ENCODE data around the gene NCDN. TPM values are rescaled to one million over a fixed set of nuclear protein-coding genes. Genes with fewer than 3 reads are reported as not detected.

The NCDN gene
- total RNA-seq, 1 experiment from 2014 or later, result 12.8 TPM

DNA sequence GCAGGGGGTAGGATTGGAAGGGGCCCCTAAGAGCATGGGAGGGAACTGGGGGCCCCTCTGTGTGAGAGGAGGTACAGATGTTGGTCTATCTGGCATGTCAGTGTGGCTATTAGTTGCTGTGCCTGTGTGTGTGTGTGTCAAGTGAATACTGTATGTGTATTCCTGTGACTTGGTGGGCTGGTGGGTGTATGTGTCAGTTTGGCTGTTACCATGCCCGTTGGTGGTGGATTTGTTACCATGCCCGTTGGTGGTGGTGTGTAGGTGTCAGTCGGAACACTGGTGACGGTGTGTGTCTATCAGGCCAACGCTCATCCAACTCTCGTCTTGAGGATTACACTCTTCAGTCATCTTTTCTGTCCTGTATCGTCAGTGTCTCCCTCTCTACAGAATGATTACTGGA is 38.1 kb downstream of the NCDN start:
- BruUV-seq (replicated peaks), result no TSS peak
- intact Hi-C loops (cut with micrococcal nuclease; ENCODE audit: unreplicated experiment), result no loop called here
- Mint-ChIP-seq H3K9me3 (ENCODE audit: unreplicated experiment) (no peaks in the 10 kb centered on the region), H3K27me3 (ENCODE audit: insufficient read depth, unreplicated experiment) (no peaks in the 10 kb centered on the region), H3K27ac (ENCODE audit: unreplicated experiment) (no peak overlapping the region), H3K36me3 (ENCODE audit: insufficient read depth, unreplicated experiment) (peaks cover 18% of the 10 kb centered on the region), H3K4me1 (ENCODE audit: low read depth, unreplicated experiment) (no peaks in the 10 kb centered on the region), H3K4me3 (ENCODE audit: unreplicated experiment) (no peak overlapping the region)
- DNase-seq, result no peak
- Histone ChIP-seq H3K36me3 (ENCODE audit: control insufficient read depth, insufficient read depth, low read length) (no peaks in the 10 kb centered on the region), H3K4me3 (ENCODE audit: low read depth, low read length) (no peak overlapping the region), H3K9me3 (no peaks in the 10 kb centered on the region), H3K27me3 (replicated peaks; ENCODE audit: control insufficient read depth, insufficient read depth, low read length) (no peaks in the 10 kb centered on the region), H3K4me1 (no peaks in the 10 kb centered on the region)
- ChIA-PET POLR2A (no interaction called here), CTCF (no interaction called here)
- TF ChIP-seq, protein P1, sequence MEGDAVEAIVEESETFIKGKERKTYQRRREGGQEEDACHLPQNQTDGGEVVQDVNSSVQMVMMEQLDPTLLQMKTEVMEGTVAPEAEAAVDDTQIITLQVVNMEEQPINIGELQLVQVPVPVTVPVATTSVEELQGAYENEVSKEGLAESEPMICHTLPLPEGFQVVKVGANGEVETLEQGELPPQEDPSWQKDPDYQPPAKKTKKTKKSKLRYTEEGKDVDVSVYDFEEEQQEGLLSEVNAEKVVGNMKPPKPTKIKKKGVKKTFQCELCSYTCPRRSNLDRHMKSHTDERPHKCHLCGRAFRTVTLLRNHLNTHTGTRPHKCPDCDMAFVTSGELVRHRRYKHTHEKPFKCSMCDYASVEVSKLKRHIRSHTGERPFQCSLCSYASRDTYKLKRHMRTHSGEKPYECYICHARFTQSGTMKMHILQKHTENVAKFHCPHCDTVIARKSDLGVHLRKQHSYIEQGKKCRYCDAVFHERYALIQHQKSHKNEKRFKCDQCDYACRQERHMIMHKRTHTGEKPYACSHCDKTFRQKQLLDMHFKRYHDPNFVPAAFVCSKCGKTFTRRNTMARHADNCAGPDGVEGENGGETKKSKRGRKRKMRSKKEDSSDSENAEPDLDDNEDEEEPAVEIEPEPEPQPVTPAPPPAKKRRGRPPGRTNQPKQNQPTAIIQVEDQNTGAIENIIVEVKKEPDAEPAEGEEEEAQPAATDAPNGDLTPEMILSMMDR (IDR thresholded peaks at IDR 0.05; ENCODE audit: insufficient read depth in 1 of 2, low read depth in 1 of 2, low read length in 1 of 2, severe bottlenecking in 1 of 2, unreplicated experiment in 1 of 2), result no peak

DNA sequence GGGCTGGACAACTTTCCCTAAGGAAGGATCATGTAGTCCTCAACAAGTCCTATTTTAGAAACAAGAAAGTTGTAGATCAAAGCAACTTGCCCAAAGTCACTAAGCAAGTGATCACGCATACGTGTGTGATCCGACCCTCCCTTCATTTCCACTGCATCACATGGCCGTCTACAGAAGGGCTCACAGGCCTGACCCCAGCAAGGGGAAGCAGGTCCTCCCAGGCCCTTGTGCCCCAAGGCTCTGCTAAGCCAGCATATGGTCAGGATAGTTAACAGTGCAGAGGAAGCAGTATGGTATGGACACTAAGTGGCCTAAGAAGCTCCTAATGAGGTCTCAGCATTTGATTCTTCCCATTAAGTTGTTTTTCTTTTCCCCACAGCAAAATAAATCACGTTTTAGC is 40.3 kb downstream of the NCDN start:
- no peaks in the 10 kb centered on the region for H3K27me3 Mint-ChIP-seq (ENCODE audit: insufficient read depth, unreplicated experiment)
- no TSS peak for BruUV-seq (replicated peaks)
- DNase-seq, result no peak
- H3K9me3 Mint-ChIP-seq (ENCODE audit: unreplicated experiment), result no peaks in the 10 kb centered on the region
- TF ChIP-seq, protein P1 (IDR thresholded peaks at IDR 0.05; ENCODE audit: insufficient read depth in 1 of 2, low read depth in 1 of 2, low read length in 1 of 2, severe bottlenecking in 1 of 2, unreplicated experiment in 1 of 2), result no peak
- H3K27ac Mint-ChIP-seq (ENCODE audit: unreplicated experiment), result no peak overlapping the region
- no peak overlapping the region for H3K4me3 ChIP-seq (ENCODE audit: low read depth, low read length)
- no peaks in the 10 kb centered on the region for H3K4me1 ChIP-seq
- intact Hi-C loops (cut with micrococcal nuclease; ENCODE audit: unreplicated experiment), result no loop called here
- H3K36me3 ChIP-seq (ENCODE audit: control insufficient read depth, insufficient read depth, low read length), result no peaks in the 10 kb centered on the region
- CTCF ChIA-PET, result no interaction called here
- H3K9me3 ChIP-seq, result no peaks in the 10 kb centered on the region
- no peak overlapping the region for H3K4me3 Mint-ChIP-seq (ENCODE audit: unreplicated experiment)
- H3K27me3 ChIP-seq (replicated peaks; ENCODE audit: control insufficient read depth, insufficient read depth, low read length), result no peaks in the 10 kb centered on the region
- no peaks in the 10 kb centered on the region for H3K4me1 Mint-ChIP-seq (ENCODE audit: low read depth, unreplicated experiment)
- H3K36me3 Mint-ChIP-seq (ENCODE audit: insufficient read depth, unreplicated experiment), result peaks cover 20% of the 10 kb centered on the region
- POLR2A ChIA-PET, result interaction anchor here (0.6 kb wide), 1 partner anchor 44 kb away, joined by 4 read pairs; no protein-coding TSS in a partner anchor

DNA sequence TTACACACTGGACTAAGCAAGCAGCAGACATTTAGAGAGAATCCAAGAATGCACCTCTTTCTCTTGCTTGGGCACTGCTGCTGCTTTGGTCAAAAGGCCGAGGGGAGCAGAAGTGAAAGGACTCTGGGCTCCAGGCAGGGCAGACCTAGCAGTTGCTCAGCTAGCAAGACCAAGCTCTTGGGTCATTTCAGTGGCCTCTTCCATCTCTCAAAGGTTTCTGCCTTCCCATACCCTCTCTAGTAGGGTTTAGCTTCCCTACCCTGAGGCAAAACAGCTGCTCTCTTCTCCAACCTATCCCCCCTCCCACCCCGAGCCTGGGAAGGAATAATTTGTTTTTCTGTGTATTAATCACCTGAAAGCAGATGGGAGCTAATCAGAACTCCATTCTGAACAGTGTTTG is 41.3 kb downstream of the NCDN start:
- Histone ChIP-seq H3K4me1 (no peaks in the 10 kb centered on the region), H3K36me3 (ENCODE audit: control insufficient read depth, insufficient read depth, low read length) (no peaks in the 10 kb centered on the region), H3K27me3 (replicated peaks; ENCODE audit: control insufficient read depth, insufficient read depth, low read length) (no peaks in the 10 kb centered on the region), H3K9me3 (no peaks in the 10 kb centered on the region), H3K4me3 (ENCODE audit: low read depth, low read length) (no peak overlapping the region)
- H3K27ac Mint-ChIP-seq (ENCODE audit: unreplicated experiment), result no peak overlapping the region
- intact Hi-C loops (cut with micrococcal nuclease; ENCODE audit: unreplicated experiment), result no loop called here
- no peaks in the 10 kb centered on the region for H3K9me3 Mint-ChIP-seq (ENCODE audit: unreplicated experiment)
- H3K36me3 Mint-ChIP-seq (ENCODE audit: insufficient read depth, unreplicated experiment), result peaks cover 22% of the 10 kb centered on the region
- H3K4me3 Mint-ChIP-seq (ENCODE audit: unreplicated experiment), result no peak overlapping the region
- CTCF ChIA-PET, result no interaction called here
- POLR2A ChIA-PET, result no interaction called here
- BruUV-seq (replicated peaks), result no TSS peak
- TF ChIP-seq, protein P1 (IDR thresholded peaks at IDR 0.05; ENCODE audit: insufficient read depth in 1 of 2, low read depth in 1 of 2, low read length in 1 of 2, severe bottlenecking in 1 of 2, unreplicated experiment in 1 of 2), result no peak
- H3K4me1 Mint-ChIP-seq (ENCODE audit: low read depth, unreplicated experiment), result no peaks in the 10 kb centered on the region
- no peaks in the 10 kb centered on the region for H3K27me3 Mint-ChIP-seq (ENCODE audit: insufficient read depth, unreplicated experiment)
- DNase-seq, result no peak

Measured in Caco-2 (cell line).